Upper lobe of left lung (tissue), 4 donors: ENCODE data around the gene PAIP1.

Experiments
- POLR2A ChIP-seq, 4 donors: fragments of 450-650 bp; IDR thresholded peaks; one replicate each; pipeline ENCODE4 v1.5.1; 2016 to 2017; ENCODE audit warnings: antibody characterized with exemption in 4 of 4, mild to moderate bottlenecking in 2 of 4
- TF ChIP-seq, protein P1 (sequence below), 6 experiments: fragments of 450-650 bp in 4 of 6; fragments of 200-600 bp in 2 of 6; sonication (generic) in 2 of 6; IDR thresholded peaks; one replicate each; pipeline ENCODE4 v1.5.1; 2016 to 2019; ENCODE audit warnings: antibody characterized with exemption in 6 of 6

DNA sequence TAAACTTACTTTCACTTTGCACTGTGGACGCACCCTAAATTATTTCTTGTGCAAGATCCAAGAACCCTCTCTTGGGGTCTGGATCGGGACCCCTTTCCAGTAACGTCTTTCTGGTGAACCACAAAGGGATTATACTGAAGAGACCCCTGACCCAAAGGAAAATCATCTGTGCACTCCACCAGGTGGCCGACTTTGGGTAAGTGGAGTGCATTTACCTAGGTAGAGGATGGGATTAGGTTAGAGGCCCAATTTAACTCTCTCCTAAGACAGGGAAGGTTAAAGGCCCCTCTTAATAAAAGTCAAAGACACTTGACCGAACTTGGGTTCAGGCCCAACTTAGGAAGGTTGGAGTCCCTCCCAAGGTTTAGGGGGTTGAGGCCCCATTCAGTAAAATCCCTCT lies 8.2 kb upstream of the PAIP1 start:
- TF ChIP-seq POLR2A (IDR thresholded peaks at IDR 0.05) = no peak
- TF ChIP-seq, protein P1, sequence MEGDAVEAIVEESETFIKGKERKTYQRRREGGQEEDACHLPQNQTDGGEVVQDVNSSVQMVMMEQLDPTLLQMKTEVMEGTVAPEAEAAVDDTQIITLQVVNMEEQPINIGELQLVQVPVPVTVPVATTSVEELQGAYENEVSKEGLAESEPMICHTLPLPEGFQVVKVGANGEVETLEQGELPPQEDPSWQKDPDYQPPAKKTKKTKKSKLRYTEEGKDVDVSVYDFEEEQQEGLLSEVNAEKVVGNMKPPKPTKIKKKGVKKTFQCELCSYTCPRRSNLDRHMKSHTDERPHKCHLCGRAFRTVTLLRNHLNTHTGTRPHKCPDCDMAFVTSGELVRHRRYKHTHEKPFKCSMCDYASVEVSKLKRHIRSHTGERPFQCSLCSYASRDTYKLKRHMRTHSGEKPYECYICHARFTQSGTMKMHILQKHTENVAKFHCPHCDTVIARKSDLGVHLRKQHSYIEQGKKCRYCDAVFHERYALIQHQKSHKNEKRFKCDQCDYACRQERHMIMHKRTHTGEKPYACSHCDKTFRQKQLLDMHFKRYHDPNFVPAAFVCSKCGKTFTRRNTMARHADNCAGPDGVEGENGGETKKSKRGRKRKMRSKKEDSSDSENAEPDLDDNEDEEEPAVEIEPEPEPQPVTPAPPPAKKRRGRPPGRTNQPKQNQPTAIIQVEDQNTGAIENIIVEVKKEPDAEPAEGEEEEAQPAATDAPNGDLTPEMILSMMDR (IDR thresholded peaks at IDR 0.05) = no peak
